Keratinocyte (primary cell): ENCODE measurements around the gene GLP2R. TPM values are rescaled to one million over a fixed set of nuclear protein-coding genes. Genes with fewer than 3 reads are reported as not detected.

Experiments used
- DNase-seq: peaks from one replicate; pipeline ENCODE4 v3.0.0-alpha.2; 2011; ENCODE audit warnings: low read depth, missing footprints, low spot score
- FAIRE-seq: peaks from 2 replicates; lab custom pipeline; 2011; peaks lifted over from hg19 to GRCh38; lab: Jason Lieb, UNC
- H2AFZ ChIP-seq: 2 replicates; pipeline ENCODE4 v1.6.0; 2012; ENCODE audit warnings: low read length, control low read depth, inconsistent platforms; ENCODE audit not compliant: control insufficient read depth
- H3K27ac ChIP-seq: 2 replicates; pipeline ENCODE4 v1.5.1; 2011; ENCODE audit warnings: low read length; ENCODE audit not compliant: control insufficient read depth, insufficient read depth
- H3K27me3 ChIP-seq: 3 replicates; pipeline ENCODE4 v1.6.0; 2011; ENCODE audit warnings: low read length; ENCODE audit not compliant: control insufficient read depth, insufficient read depth; ENCODE audit errors: extremely low read depth
- H3K36me3 ChIP-seq, 2 experiments: 2 replicates in 1 of 2; 3 replicates in 1 of 2; pipeline ENCODE4 v1.5.1; 2011; ENCODE audit warnings: low read length in 2 of 2, mild to moderate bottlenecking in 1 of 2; ENCODE audit not compliant: control insufficient read depth in 2 of 2, insufficient read depth in 2 of 2; ENCODE audit errors: extremely low read depth in 1 of 2
- H3K4me1 ChIP-seq: 3 replicates; pipeline ENCODE4 v1.5.1; 2011; ENCODE audit warnings: low read length; ENCODE audit not compliant: control insufficient read depth, insufficient read depth; ENCODE audit errors: extremely low read depth
- H3K4me2 ChIP-seq: 3 replicates; pipeline ENCODE4 v1.6.0; 2011; ENCODE audit warnings: low read depth, low read length; ENCODE audit not compliant: control insufficient read depth, insufficient read depth; ENCODE audit errors: extremely low read depth
- H3K4me3 ChIP-seq, 3 experiments: fragments of 200-600 bp in 1 of 3; sonication (generic) in 1 of 3; 2 replicates in 2 of 3; 3 replicates in 1 of 3; pipeline ENCODE4 v1.5.1; 2011 to 2016; ENCODE audit warnings: low read length in 3 of 3, mild to moderate bottlenecking in 3 of 3, control low read depth in 2 of 3, inconsistent platforms in 1 of 3, low read depth in 1 of 3, mixed read lengths in 1 of 3, mixed run types in 1 of 3, moderate library complexity in 1 of 3; ENCODE audit not compliant: control insufficient read depth in 2 of 3, insufficient read depth in 2 of 3; ENCODE audit errors: extremely low read depth in 1 of 3
- H3K79me2 ChIP-seq: 2 replicates; pipeline ENCODE4 v1.6.0; 2012; ENCODE audit warnings: low read length; ENCODE audit not compliant: control insufficient read depth, insufficient read depth
- H3K9ac ChIP-seq: 3 replicates; pipeline ENCODE4 v1.6.0; 2011; ENCODE audit warnings: low read length; ENCODE audit not compliant: control insufficient read depth, insufficient read depth; ENCODE audit errors: extremely low read depth
- H3K9me1 ChIP-seq: 3 replicates; pipeline ENCODE4 v1.6.0; 2011; ENCODE audit warnings: low read length; ENCODE audit not compliant: control insufficient read depth, insufficient read depth; ENCODE audit errors: extremely low read depth
- H3K9me3 ChIP-seq: 2 replicates; pipeline ENCODE4 v1.5.1; 2012; ENCODE audit warnings: low read depth, low read length; ENCODE audit not compliant: control insufficient read depth
- H4K20me1 ChIP-seq: 3 replicates; pipeline ENCODE4 v1.6.0; 2011; ENCODE audit warnings: low read length; ENCODE audit not compliant: control insufficient read depth, insufficient read depth; ENCODE audit errors: extremely low read depth
- EZH2 ChIP-seq: IDR thresholded peaks from one replicate; pipeline ENCODE4 v1.6.1; 2012; ENCODE audit warnings: inconsistent platforms, mild to moderate bottlenecking, low read length, moderate library complexity
- dilution Hi-C: fragments of 300-500 bp; cut with MboI; formaldehyde crosslinking; loops from one replicate; pipeline ENCODE4 v1.7.0; 2020; ENCODE audit warnings: low sequenced_read_pairs; ENCODE audit not compliant: extremely low pct_ligation_motif_present
- polyA plus RNA-seq, 5 experiments: library from polyadenylated mRNA; depleted of rRNA in 3 of 5; stranded (reverse) in 3 of 5; stranded (forward) in 1 of 5; unstranded in 1 of 5; fragments of >200 nt; gene quantifications; 1 replicate in 1 of 5; 2 replicates in 3 of 5; 3 replicates in 1 of 5; pipeline versions ENCODE4 v1.2.1 to v1.2.3, GENCODE V29; 2011 to 2012; ENCODE audit warnings: missing spikeins in 2 of 5, low read depth in 1 of 5, low replicate concordance in 1 of 5
- TF ChIP-seq, protein P1 (sequence below), 3 experiments: IDR thresholded peaks in 1 of 3; conservative IDR thresholded peaks in 1 of 3; optimal IDR thresholded peaks in 1 of 3; 2 replicates in 2 of 3; 3 replicates in 1 of 3; pipeline versions ENCODE3 to v1.5.1; 2011; ENCODE audit warnings: low read length in 3 of 3, mild to moderate bottlenecking in 3 of 3, moderate library complexity in 2 of 3, control low read depth in 1 of 3, inconsistent platforms in 1 of 3; ENCODE audit not compliant: insufficient read depth in 2 of 3; ENCODE audit errors: extremely low read depth in 1 of 3

Gene GLP2R
- polyA plus RNA-seq, 1 donor (not counting 4 experiments of a cell fraction or from before 2014, with no cell fraction given), result not detected

DNA sequence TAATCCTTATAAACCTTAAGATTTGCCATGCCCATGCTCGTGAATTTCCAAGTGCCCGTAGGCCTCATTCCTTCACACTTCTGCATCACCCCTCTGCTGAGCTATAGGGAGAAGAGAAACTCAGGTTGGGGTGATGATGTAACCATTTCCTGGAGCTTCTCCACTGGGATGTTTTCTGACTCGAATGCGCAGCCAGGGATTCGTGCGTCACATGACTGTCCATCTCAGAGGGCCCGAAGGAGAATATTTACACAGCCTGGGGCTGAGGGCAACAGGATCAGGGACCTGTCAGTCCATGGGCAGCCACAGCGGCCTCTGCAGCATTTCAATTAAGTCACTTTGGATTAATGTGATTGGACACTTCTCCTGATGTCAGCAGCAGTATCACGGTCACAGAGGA lies 12.6 kb upstream of the GLP2R start:
- Histone ChIP-seq H4K20me1 (no peaks in the 10 kb centered on the region), H2AFZ (no peak overlapping the region), H3K4me2 (no peak overlapping the region), H3K4me1 (no peaks in the 10 kb centered on the region), H3K4me3 (no peak overlapping the region), H3K9me3 (peaks cover 4% of the 10 kb centered on the region), H3K27ac (no peak overlapping the region), H3K27me3 (no peaks in the 10 kb centered on the region), H3K9ac (no peak overlapping the region), H3K36me3 (no peaks in the 10 kb centered on the region), H3K9me1 (no peaks in the 10 kb centered on the region), H3K79me2 (no peaks in the 10 kb centered on the region)
- FAIRE-seq (no peak), DNase-seq (no peak)
- dilution Hi-C loops, result no loop called here
- TF ChIP-seq, protein P1, sequence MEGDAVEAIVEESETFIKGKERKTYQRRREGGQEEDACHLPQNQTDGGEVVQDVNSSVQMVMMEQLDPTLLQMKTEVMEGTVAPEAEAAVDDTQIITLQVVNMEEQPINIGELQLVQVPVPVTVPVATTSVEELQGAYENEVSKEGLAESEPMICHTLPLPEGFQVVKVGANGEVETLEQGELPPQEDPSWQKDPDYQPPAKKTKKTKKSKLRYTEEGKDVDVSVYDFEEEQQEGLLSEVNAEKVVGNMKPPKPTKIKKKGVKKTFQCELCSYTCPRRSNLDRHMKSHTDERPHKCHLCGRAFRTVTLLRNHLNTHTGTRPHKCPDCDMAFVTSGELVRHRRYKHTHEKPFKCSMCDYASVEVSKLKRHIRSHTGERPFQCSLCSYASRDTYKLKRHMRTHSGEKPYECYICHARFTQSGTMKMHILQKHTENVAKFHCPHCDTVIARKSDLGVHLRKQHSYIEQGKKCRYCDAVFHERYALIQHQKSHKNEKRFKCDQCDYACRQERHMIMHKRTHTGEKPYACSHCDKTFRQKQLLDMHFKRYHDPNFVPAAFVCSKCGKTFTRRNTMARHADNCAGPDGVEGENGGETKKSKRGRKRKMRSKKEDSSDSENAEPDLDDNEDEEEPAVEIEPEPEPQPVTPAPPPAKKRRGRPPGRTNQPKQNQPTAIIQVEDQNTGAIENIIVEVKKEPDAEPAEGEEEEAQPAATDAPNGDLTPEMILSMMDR (optimal IDR thresholded peaks at IDR 0.05 in 1 of 3, IDR thresholded peaks at IDR 0.05 in 1 of 3, conservative IDR thresholded peaks at IDR 0.05 in 1 of 3; ENCODE audit: extremely low read depth in 1 of 3, insufficient read depth in 2 of 3, low read length in 3 of 3), result no peak
- TF ChIP-seq EZH2, result no peak

DNA sequence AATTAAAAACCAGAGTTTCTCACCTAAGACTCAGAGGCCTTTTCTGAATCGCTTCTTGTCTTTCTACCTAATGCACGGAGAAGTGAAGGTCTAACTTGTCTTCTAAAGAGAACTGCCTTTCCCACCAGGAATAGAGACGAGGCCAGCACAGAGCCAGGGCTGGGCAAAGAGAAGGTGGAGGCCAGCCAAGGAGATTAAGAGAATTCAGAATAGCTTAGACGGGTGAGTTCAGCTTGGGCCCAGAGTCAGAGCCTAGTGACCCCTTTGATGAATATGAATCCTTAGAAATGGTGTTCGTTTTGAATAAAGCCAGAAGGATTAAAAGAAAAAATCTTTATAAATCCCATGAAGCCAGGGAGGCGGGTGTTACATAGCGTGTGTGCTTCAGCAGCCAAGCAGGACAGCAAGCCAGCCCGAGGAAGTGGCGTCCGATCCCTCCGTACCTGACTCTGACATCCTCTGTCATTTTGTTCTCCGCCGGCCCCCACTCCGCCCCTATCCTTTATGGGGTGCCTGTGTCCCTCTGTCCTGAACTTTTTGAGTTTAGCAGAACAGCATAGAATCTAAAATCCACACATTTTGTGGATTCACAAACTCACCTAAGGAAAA lies 11.3 kb upstream of the GLP2R start:
- Histone ChIP-seq H3K36me3 (no peaks in the 10 kb centered on the region), H3K9me1 (no peaks in the 10 kb centered on the region), H3K4me2 (no peak overlapping the region), H3K4me3 (no peak overlapping the region), H4K20me1 (no peaks in the 10 kb centered on the region), H3K79me2 (no peaks in the 10 kb centered on the region), H2AFZ (no peak overlapping the region), H3K9ac (no peak overlapping the region), H3K4me1 (no peaks in the 10 kb centered on the region), H3K27me3 (no peaks in the 10 kb centered on the region), H3K9me3 (peaks cover 4% of the 10 kb centered on the region), H3K27ac (no peak overlapping the region)
- dilution Hi-C loops, result no loop called here
- DNase-seq (no peak), FAIRE-seq (no peak)
- TF ChIP-seq, protein P1 (optimal IDR thresholded peaks at IDR 0.05 in 1 of 3, IDR thresholded peaks at IDR 0.05 in 1 of 3, conservative IDR thresholded peaks at IDR 0.05 in 1 of 3; ENCODE audit: extremely low read depth in 1 of 3, insufficient read depth in 2 of 3, low read length in 3 of 3), result no peak
- no peak for TF ChIP-seq EZH2
